ENCODE measurements around the gene KRT13. TPM values are rescaled to one million over a fixed set of nuclear protein-coding genes. Genes with fewer than 3 reads are reported as not detected.
"Not testable (repeated sequence)": the region's sequence is repeated elsewhere in the genome, so short reads cannot be mapped to it uniquely, and the experiment has no call there.

KRT13 gene
- total RNA-seq: not detected
- long read RNA-seq: 0 reads

DNA sequence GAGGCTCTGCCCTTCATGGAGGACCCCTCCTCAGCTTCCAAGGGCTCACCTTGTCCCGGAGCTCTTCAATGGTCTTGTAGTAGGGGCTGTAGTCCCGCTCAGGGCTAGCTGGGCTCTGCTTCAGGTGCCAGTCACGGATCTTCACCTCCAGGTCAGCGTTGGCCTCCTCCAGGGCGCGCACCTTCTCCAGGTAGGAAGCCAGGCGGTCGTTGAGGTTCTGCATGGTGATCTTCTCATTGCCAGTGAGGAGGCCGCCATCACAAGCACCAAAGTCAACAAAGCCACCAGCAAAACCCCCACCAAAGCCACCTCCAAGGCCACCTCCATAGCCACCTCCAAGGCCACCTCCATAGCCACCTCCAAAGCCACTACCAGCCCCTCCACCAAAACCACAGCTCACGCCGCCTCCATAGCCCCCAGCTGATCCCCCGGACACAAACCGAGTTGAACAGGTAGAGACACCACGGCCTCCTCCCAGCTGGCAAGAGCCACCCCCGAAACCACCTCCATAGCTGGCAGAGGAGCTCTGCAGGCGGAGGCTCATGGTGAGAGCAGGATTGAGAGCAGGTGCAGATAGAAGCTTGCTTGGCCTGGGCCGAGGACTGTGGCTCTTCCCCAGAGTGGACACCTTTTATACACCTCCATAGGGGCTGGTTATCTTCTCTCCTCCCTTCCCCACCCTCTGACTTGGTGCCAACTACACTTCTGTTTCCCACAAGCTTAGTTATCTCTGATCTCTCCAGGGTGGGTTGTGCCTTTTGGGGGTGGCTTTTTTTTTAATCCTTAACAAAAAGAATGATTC, at the start of gene KRT13:
KRT13 (minus strand) TSS at position 606 of the 802 bp plus-strand sequence; CDS start at position 544, 62 bp downstream.
- DNase-seq (no peak), ATAC-seq (ENCODE audit: poor library complexity) (no peak)
- intact Hi-C loops (cut with DNase I): no loop called here

DNA sequence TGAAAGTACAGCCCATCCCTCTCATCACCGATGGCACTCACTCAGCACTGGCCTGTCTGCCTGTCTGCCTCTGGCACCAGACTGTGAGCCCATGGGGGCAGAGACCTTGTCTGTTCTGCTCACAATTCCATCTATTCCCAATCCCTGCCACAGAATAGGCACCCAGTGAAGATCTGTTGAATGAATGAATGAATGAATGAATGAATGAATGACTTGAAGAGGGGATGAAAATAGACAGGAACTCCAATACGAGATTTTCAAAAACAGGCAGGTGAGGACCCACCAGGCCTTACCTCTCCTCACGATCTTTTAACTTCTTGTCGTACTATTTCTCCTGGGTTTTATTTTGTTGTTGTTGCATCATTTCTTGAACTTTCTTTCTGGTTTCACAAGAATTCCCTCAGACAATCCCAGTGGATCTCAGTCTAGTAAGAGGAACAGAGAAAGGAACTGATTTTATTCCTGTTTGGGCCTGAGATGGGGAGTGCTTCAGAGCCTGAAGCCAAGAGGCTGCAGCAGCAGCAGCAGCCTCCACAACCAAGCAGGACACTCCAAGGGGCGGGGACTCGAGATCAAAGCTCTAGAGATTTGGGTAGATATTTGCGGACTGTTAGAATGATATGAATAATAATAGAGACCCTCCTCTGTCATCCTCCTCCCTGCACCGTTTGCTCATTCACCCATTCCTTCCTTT, 48.7 kb upstream of the KRT13 start:
- no peak for ATAC-seq (ENCODE audit: poor library complexity)
- intact Hi-C loops (cut with DNase I): no loop called here
- DNase-seq: no peak

DNA sequence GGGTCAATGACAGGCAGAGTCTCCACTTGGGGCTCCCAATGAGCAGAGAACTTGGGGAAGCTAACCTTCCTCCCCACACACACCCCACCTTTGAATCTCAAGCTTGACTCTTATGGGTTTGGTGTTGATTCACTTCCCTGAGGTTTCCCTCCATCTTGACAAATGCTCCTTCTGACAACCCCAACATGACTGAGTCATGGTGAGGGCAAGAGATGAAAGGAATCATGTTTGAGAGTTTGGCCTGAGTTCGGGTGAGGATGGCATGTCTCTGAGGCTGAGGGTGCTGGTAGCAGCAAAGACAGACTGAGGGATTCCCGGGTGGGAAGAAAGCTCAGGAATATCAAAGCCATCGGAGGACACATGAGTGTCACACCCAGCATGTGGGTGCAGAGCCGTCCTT, 47.8 kb upstream of the KRT13 start:
- DNase-seq: no peak
- no peak for ATAC-seq (ENCODE audit: poor library complexity)
- intact Hi-C loops (cut with DNase I): no loop called here

DNA sequence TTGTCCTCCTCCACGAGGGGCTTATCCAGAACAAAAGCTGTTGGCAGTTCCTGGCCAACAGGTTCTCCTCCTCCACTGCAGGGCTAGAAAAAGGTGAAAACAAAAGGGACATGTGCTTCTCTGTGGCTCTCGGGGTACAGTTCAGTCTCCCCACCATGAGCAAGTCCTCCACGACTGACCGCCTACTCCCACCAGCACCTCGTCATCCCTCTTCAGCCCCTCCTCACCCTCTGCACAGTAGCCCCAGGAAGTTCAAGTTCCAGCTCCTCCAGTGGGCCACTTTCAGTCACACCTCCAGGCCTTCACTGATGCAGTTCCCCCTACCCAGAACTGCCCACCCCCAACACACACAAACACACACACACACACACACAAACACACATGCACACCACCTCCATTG, 47.0 kb upstream of the KRT13 start:
- intact Hi-C loops (cut with DNase I): no loop called here
- no peak for DNase-seq
- ATAC-seq (ENCODE audit: poor library complexity): no peak

DNA sequence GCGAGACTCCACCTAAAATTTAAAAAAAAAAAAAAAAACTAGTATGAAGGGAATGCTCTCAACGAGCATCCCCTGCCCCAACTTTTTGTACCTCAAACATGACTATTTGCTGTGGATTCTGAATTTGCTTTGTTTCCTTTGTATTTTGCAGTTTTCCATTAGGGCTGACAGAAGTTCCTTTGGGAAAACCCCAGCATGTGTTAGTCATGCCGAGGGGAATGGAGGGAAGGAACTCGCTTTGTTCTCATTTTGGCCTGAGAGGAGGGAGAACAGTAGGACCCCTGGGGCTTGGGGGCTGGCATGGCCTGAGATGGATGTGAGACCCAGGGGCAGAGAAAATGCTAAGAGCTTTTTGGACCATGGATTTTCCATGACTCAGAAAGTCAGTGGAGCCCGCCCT, 46.0 kb upstream of the KRT13 start:
- DNase-seq (no peak), ATAC-seq (ENCODE audit: poor library complexity) (no peak)
- intact Hi-C loops (cut with DNase I): no loop called here

DNA sequence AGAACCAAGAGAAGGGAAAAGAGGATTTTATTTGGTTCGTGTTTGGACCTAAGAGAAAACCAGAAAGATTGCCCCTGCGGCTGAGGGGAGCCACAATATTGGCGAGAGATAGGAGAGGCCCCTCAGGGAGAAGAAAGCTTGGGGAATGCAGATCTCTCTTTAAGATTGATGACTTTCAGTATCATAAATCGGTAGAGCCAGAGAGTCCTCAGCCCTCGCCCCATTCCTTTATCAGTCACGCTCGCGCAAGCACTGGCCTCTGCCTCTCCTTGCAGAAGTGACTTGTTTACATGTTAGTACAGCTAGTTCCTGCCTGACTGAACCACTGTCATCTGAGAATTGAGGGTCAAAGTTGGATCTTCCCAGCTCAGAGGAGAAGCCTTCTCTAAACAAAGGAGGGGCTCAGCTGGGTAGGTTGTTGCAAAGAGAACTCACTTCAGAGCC, 44.2 kb upstream of the KRT13 start:
- no peak for ATAC-seq (ENCODE audit: poor library complexity)
- intact Hi-C loops (cut with DNase I): loop anchor here (2.0 to 10.0 kb wide), 3 partner anchors 99 to 745 kb away; no protein-coding TSS in a partner anchor
- DNase-seq: no peak

DNA sequence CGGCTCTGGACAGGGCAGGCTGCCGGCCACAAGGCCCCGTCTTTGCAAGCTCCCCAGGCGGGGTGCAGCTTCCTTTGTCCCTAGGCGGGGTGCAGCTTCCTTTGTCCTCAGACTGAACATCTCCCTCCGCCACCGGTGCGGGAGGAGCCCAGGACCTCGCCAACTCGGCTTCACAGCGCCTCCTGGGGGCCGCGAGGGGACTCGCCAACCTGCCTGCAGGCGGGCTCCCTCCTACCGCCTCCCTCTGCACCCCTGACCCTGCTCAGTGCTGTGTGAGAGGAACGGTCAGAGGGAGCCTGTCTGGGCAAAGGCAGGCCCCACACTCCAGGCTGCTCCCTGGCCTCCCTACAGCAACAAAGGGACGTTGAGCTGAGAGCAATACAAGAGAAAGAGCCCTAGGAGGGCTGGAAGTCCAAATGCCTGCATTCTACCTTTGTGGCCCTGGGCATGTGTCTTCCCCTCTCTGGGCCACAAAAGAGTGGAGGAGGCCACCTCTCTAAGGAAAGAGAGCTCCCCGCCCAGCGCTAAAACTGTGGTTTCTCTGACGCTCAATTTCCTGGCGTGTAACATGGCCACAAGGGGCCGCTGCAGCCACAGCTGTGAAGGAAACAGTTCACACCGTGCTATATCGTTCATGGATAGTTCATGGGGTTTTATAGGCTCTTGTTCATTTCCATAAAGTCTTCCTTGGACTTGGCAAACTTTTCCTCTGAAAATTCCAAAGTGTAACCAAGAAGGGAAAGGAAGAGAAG, 43.6 kb upstream of the KRT13 start:
- ATAC-seq (ENCODE audit: poor library complexity) (peak; percentile 93), DNase-seq (peak; percentile 89)
- intact Hi-C loops (cut with DNase I): loop anchor here (2.0 to 10.0 kb wide), 3 partner anchors 100 to 744 kb away; no protein-coding TSS in a partner anchor

DNA sequence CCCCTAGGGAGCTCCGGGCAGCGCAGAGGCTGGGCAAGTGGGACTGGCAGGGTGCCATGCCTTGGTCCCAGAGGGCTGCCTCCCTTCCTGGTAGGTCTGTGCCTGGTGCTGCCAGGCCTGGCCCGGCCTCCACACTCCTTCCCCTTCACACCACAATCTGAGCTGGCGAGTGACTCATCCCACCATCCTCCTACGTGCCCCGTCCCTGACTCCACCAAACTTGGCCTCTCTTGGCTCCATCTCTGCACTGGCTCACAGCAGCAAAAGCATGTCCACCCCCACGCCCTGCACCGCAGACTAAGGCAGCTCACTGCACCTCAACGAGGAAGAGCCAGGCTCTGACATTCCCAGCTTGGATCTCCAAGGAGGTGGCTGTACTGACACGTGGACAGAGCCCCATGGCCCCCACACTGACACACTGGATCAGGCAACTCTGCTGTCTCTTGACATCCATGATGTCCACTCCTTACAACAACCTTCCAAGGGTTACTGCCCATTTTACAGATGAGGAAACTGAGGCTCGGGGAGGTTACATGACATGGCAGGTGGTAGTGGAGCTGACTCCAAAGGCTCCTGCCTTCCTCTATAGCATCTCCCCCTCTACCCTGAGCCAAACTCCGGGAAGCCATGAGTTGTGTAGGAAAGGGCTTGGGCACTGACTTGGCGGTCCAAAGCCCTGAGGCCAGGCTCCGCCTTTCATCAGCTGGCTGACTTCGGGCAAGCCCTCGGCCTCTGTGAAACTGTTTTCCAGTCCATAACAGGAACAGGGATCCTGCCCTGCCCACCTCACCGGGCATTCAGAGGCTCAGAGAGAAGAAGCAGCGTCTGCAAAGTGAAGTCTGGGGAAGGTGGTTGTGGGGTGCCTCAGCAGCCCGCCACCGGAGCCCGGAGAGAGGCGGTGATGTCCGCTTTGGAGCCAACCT, 42.8 kb upstream of the KRT13 start:
- peak; percentile 38 for ATAC-seq (ENCODE audit: poor library complexity)
- DNase-seq: peak; percentile 56
- intact Hi-C loops (cut with DNase I): loop anchor here (2.0 to 10.0 kb wide), 3 partner anchors 101 to 743 kb away; no protein-coding TSS in a partner anchor

DNA sequence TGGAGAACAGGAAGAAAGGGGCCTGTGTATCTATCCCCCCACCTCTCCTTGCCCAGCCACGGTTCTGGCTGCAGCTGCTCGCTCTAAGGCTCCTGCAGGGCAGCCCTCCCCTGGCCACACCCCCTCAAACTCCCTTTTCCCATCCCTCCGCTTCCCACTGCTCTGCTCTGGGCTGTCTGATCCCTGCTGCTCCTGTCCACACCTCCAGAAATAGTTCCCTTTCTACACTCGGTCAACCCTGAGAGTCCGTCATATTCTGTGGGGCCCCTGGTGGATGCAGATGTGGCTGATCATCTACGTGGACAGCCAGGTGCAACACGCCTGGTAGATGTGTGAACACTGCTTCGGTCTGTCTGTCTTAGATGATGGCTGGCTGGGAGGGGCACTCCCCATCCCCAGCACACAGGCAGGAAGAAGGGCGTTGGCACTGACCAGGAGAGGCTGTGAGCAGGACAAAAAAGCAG, 42.0 kb upstream of the KRT13 start:
- no peak for DNase-seq
- ATAC-seq (ENCODE audit: poor library complexity): no peak
- intact Hi-C loops (cut with DNase I): loop anchor here (10.0 kb wide), 2 partner anchors 643 to 743 kb away; no protein-coding TSS in a partner anchor

DNA sequence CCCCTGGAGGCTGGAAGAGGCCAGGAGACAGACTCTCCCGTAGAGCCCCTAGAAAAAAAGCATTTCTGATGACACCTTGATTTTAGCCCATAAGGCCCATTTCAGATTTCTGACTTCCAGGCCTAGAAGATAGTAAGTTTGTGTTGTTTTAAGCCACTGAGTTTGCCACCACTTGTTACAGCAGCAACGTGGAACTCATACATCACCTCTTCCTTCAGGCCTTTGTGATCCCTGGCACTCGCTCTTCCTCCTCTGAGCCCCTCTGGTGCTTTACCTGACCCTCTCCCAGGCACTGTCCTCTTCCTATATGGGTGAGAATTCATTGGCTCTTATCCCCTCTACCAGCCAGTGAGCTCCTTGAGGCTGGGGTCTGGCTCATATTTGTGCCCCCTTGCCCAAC, 41.4 kb upstream of the KRT13 start:
- no peak for ATAC-seq (ENCODE audit: poor library complexity)
- intact Hi-C loops (cut with DNase I): loop anchor here (10.0 kb wide), 2 partner anchors 642 to 742 kb away; no protein-coding TSS in a partner anchor
- DNase-seq: no peak

DNA sequence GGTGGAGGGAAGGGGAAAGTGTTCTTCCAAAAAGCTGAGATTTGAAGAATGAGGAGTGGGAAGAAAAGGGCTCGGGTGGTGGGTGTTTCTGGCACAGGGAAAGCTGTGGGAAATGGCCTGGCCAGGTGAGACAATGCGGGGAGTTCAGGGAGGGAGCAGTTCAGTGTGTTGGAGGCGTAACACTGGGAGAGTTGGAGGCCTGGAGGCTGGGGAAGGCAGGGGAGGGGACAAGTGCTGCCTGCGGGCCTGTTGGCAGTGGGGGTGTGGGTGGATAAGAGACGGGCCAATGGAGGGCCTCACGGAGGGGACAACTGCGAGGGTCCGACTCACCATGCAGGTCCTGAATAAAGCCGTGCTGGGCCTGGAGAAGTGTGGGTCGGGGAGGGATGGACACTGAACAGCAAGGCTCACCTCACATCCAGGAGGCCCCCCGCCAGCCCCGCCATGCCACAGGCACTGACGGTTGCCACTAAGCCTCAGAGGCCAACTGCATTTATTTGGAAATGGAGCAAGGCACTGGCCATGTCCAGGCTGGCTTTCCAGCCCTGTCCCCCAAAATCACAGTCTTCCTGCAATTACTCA, 40.5 kb upstream of the KRT13 start:
- intact Hi-C loops (cut with DNase I): loop anchor here (10.0 kb wide), 2 partner anchors 641 to 741 kb away; no protein-coding TSS in a partner anchor
- DNase-seq: no peak
- ATAC-seq (ENCODE audit: poor library complexity): no peak

DNA sequence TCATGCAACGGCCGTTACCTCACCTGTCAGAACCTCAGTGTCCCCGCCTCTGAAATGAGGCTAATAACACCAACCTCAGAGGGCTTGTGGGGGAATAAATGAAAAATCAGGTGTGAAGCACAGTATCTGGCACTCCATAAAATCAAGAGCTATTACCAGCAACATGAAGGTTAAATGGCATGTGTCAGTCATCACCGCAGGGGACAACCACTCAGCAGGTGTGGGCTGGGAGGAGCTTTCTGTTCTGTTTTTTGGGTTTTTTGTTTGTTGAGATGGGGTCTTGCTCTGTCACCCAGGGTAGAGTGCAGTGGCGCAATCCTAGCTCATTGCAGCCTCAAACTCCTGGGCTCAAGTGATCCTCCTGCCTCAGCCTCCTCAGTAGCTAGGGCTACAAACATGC, 39.5 kb upstream of the KRT13 start:
- DNase-seq (no peak), ATAC-seq (ENCODE audit: poor library complexity) (no peak)
- intact Hi-C loops (cut with DNase I): loop anchor here (10.0 kb wide), 2 partner anchors 640 to 740 kb away; no protein-coding TSS in a partner anchor

DNA sequence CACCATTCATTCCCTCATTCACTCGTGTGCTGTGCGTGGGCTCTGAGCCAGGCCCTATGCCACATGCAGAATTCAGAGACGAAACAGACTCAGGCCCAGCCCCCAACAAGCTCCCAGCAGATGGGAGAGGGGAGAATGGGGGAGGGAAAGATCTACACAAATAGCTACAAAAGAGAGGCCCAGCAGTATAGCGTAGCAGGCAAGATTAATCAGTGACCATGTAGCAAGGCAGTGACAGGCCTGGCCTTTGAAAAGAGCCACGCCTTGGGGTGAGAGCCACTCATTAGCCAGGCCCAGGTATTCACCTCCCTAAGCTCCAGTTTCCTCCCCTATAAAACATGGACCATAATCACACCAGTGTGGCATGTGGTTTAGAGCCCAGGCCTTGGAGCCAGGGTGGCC, 39.1 kb upstream of the KRT13 start:
- no peak for ATAC-seq (ENCODE audit: poor library complexity)
- no peak for DNase-seq
- intact Hi-C loops (cut with DNase I): loop anchor here (10.0 kb wide), 2 partner anchors 640 to 740 kb away; no protein-coding TSS in a partner anchor

DNA sequence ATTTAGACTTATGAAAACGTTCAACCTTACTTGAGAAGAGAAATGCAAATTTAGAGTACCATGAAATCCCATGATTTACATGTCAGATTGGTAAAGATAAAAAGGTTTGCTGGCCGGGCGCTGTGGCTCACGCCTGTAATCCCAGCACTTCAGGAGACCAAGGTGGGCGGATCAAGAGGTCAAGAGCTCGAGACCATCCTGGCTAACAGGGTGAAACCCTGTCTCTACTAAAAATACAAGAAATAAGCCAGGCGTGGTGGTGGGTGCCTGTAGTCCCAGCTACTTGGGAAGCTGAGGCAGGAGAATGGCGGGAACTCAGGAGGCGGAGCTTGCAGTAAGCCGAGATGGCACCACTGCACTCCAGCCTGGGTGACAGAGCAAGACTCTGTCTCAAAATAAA, 37.4 kb upstream of the KRT13 start:
- not testable (repeated sequence) for DNase-seq; ATAC-seq (ENCODE audit: poor library complexity)
- intact Hi-C loops (cut with DNase I): loop anchor here (10.0 kb wide), 2 partner anchors 638 to 738 kb away; no protein-coding TSS in a partner anchor

DNA sequence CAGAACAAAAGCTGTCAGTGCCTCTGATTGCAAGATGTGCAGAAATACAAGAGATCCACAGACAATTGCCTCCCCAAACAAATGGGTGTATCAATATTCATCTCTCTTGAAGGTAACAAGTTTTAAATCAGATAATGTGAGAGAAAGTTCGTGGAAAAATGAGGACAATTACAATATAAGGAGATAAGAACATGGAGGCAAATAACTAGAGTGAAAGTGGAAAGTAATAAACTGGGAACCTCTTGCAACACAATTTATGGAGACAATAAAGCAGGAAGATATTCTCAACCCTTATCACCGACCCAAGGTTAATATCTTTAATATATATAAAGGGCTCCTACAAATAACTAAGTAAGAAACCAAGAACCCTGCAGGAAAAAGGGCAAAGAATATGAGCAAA, 36.9 kb upstream of the KRT13 start:
- intact Hi-C loops (cut with DNase I): loop anchor here (10.0 kb wide), 2 partner anchors 638 to 738 kb away; no protein-coding TSS in a partner anchor
- DNase-seq (no peak), ATAC-seq (ENCODE audit: poor library complexity) (no peak)

DNA sequence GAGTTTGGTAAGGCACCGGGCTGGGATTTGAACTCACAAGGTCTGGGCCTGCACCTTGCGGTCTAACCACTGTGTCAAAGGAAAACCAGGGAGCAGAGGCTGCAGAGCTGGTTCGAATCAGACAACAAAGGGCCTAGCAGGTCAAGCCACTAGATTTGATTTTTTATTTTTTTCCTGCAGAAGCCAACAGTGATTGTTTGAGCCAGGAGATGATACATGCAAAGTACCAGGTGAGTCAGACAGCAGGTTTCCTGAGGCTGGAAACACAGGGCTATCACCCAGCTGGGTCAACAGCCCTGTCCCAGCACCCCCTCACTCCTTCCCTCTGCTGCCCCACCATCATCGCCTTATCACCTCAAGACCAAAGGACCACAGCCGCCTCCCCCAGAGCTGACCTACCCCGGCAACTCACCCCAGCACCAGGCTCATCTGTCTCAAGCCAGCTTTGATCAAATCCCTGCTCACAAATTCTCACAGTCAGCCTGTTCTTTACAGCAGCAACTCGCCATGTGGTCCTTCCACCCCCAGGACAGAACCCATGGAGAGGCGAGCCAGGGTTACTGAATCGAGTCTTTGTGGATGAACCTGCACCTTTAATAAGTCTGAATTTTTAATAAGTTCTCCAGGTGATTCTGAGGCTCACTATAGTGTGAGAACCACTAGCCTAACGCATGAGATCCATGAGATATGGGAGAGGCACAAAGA, 35.7 kb upstream of the KRT13 start:
- ATAC-seq (ENCODE audit: poor library complexity): no peak
- intact Hi-C loops (cut with DNase I): loop anchor here (10.0 kb wide), 2 partner anchors 636 to 736 kb away; no protein-coding TSS in a partner anchor
- no peak for DNase-seq
